Measurements from ENCODE around the gene RAB31. TPM values are rescaled to one million over a fixed set of nuclear protein-coding genes. Genes with fewer than 3 reads are reported as not detected.
"Not testable (repeated sequence)": the region's sequence is repeated elsewhere in the genome, so short reads cannot be mapped to it uniquely, and the experiment has no call there.

Gene RAB31
- total RNA-seq, 1 experiment from 2014 or later = 32.9 TPM

DNA sequence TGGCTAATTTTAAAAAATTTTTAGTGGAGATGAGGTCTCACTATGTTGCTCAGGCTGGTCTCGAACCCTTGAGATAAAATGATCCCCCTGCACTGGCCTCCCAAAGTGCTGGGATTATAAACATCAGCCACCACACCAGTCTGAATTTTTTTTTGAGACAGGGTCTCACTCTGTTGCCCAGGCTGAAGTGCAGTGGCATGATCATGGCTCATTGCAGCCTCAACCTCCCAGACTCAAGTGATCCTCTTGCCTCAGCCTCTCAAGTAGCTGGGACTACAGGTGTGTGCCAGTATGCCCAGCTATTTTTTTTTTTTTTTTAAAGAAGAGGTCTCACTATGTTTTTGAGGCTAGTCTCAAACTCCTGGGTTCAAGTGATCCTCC lies 191.4 kb downstream of the RAB31 start:
- ATAC-seq; H3K27me3 Mint-ChIP-seq (ENCODE audit: low read depth); CTCF ChIA-PET; H3K9me3 Mint-ChIP-seq; H3K36me3 Mint-ChIP-seq; H3K4me3 Mint-ChIP-seq; DNase-seq (ENCODE audit: low spot score); H3K27ac Mint-ChIP-seq: not testable (repeated sequence)
- POLR2A ChIA-PET = interaction anchor here (0.8 kb wide), 1 partner anchor 30 kb away, joined by 3 read pairs; no protein-coding TSS in a partner anchor
- H3K4me1 Mint-ChIP-seq = peaks cover 20% of the 10 kb centered on the region
- peak; percentile 72; the same call in 1 of the 2 replicates for TF ChIP-seq ZNF121 (CRISPR knock-in tag; IDR thresholded peaks at IDR 0.05)

DNA sequence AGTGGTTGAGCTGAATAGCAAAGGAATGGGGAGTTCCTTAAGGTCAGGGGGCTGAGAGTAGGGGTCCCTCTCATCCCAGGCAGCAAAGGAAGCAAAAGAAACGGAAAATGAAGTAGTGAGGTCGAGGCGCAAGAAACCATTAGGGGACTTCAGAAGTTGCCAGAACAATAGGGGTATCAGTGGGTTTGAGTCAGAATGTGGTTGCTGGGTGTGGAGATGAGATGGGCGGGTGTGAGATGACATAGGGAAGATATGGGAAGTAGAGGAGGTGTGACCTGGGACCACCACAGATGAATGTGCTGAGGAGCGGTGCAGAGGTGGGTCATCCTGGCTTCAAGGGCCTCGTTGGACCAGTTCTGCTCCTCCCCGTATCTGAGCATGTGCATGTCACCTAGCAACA lies 192.6 kb downstream of the RAB31 start:
- CTCF ChIA-PET = no interaction called here
- ATAC-seq (no peak), DNase-seq (ENCODE audit: low spot score) (no peak)
- no peaks in the 10 kb centered on the region for H3K9me3 Mint-ChIP-seq
- no peaks in the 10 kb centered on the region; the same call in 1 of the 2 replicates for H3K27me3 Mint-ChIP-seq (ENCODE audit: low read depth)
- H3K4me1 Mint-ChIP-seq = peaks cover 20% of the 10 kb centered on the region
- peak overlapping the region; percentile 36; the same call in 1 of the 2 replicates for H3K27ac Mint-ChIP-seq
- TF ChIP-seq FOXP1 (CRISPR knock-in tag; IDR thresholded peaks at IDR 0.05; ENCODE audit: borderline replicate concordance) (no peak), SOX15 (CRISPR knock-in tag; IDR thresholded peaks at IDR 0.05) (no peak), IRF2 (CRISPR knock-in tag; IDR thresholded peaks at IDR 0.05; ENCODE audit: borderline replicate concordance, low read depth) (no peak), ESRRA (CRISPR knock-in tag; IDR thresholded peaks at IDR 0.05; ENCODE audit: borderline replicate concordance) (no peak), SMAD3 (CRISPR knock-in tag; IDR thresholded peaks at IDR 0.05; ENCODE audit: borderline replicate concordance) (no peak), JUN (CRISPR knock-in tag; IDR thresholded peaks at IDR 0.05) (no peak), JAZF1 (CRISPR knock-in tag; IDR thresholded peaks at IDR 0.05) (no peak), ARID4B (CRISPR knock-in tag; IDR thresholded peaks at IDR 0.05; ENCODE audit: borderline replicate concordance) (no peak), ZNF423 (CRISPR knock-in tag; IDR thresholded peaks at IDR 0.05) (no peak), TEAD1 (CRISPR knock-in tag; IDR thresholded peaks at IDR 0.05) (no peak)
- TF ChIP-seq, protein P1, sequence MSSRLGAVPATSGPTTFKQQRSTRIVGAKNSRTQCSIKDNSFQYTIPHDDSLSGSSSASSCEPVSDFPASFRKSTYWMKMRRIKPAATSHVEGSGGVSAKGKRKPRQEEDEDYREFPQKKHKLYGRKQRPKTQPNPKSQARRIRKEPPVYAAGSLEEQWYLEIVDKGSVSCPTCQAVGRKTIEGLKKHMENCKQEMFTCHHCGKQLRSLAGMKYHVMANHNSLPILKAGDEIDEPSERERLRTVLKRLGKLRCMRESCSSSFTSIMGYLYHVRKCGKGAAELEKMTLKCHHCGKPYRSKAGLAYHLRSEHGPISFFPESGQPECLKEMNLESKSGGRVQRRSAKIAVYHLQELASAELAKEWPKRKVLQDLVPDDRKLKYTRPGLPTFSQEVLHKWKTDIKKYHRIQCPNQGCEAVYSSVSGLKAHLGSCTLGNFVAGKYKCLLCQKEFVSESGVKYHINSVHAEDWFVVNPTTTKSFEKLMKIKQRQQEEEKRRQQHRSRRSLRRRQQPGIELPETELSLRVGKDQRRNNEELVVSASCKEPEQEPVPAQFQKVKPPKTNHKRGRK (CRISPR knock-in tag; IDR thresholded peaks at IDR 0.05; ENCODE audit: borderline replicate concordance) = no peak
- TF ChIP-seq, protein P2, sequence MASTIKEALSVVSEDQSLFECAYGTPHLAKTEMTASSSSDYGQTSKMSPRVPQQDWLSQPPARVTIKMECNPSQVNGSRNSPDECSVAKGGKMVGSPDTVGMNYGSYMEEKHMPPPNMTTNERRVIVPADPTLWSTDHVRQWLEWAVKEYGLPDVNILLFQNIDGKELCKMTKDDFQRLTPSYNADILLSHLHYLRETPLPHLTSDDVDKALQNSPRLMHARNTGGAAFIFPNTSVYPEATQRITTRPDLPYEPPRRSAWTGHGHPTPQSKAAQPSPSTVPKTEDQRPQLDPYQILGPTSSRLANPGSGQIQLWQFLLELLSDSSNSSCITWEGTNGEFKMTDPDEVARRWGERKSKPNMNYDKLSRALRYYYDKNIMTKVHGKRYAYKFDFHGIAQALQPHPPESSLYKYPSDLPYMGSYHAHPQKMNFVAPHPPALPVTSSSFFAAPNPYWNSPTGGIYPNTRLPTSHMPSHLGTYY (CRISPR knock-in tag; IDR thresholded peaks at IDR 0.05) = no peak
- POLR2A ChIA-PET = no interaction called here
- no peaks in the 10 kb centered on the region for H3K36me3 Mint-ChIP-seq
- no peak overlapping the region for H3K4me3 Mint-ChIP-seq

DNA sequence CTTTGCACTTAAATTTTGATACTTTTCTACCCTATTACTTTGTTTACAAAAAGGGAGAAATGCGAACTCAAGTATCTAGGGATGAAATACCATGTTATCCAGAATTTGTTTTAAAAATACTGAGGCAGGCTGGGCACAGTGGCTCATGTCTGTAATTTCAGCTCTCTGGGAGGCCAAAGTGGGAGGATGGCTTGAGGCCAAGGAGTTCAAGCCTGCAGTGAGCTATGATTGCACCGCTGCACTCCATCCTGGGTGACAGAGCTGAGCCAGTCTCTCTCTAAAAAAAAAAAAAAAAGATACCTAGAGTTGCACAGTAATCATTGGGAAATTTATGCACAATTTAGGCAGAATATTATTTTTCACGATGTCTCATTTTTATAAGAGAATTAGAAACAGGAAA lies 193.3 kb downstream of the RAB31 start:
- ATAC-seq = no peak
- Mint-ChIP-seq H3K27ac (no peak overlapping the region), H3K27me3 (ENCODE audit: low read depth) (no peaks in the 10 kb centered on the region; the same call in 1 of the 2 replicates), H3K36me3 (no peaks in the 10 kb centered on the region), H3K9me3 (no peaks in the 10 kb centered on the region), H3K4me3 (no peak overlapping the region), H3K4me1 (peaks cover 20% of the 10 kb centered on the region)
- no peak for DNase-seq (ENCODE audit: low spot score)
- TF ChIP-seq KAT7 (CRISPR knock-in tag; IDR thresholded peaks at IDR 0.05; ENCODE audit: borderline replicate concordance) (no peak), OVOL2 (CRISPR knock-in tag; IDR thresholded peaks at IDR 0.05; ENCODE audit: borderline replicate concordance) (no peak), ZNF671 (CRISPR knock-in tag; IDR thresholded peaks at IDR 0.05) (no peak)
- POLR2A ChIA-PET = no interaction called here
- CTCF ChIA-PET = no interaction called here

- H3K36me3 Mint-ChIP-seq; H3K9me3 Mint-ChIP-seq; H3K27ac Mint-ChIP-seq; CTCF ChIA-PET; H3K4me3 Mint-ChIP-seq; POLR2A ChIA-PET; H3K27me3 Mint-ChIP-seq (ENCODE audit: low read depth); DNase-seq (ENCODE audit: low spot score); ATAC-seq: not testable (repeated sequence)
- H3K4me1 Mint-ChIP-seq = peaks cover 20% of the 10 kb centered on the region
Measured at GRCh38 chr18:9902264-9902663, 194.2 kb downstream of the RAB31 start.

All from WTC11 (cell line).